ENCODE data around the gene OXA1L.

DNA sequence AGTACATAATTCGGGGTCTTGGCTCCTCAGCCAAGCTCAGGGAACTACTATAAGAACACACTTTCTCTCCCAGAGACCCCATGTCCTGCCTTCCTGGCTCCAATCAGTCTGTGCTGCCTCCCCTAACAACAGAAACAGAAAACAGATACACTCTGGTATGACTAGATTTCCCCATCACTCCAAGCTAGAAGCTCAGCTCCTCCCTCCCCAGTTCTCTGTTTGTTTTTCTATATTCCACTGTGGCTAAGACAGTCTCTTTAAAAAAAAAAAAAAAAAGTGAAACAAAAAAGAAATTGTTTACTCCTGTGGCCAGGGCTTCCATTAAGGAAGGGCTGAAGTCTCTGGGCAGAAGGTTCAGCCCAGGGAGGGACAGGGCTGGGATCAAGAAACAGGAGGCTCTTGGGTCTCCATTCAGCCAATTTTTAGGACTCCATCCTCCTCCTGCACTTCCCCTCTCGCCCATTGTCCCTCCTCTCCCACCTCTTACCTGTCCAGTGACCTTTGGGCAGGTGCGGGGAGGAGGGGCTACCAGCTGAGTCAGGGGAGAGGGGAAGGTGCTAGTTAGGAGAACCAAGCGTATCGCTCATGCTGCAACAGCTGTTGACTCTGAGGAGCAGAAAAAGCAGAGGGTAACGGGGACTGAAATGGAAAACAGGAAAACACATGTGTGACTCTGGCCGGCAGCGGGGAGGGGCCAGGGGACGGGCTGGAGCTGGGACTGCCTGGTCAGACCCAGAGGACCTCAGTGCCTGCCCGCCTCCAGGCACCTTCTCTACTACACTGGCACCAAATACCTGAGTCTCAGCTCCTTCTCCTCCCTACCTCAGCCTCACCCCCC is 52.9 kb downstream of the OXA1L start:
- TF ChIP-seq SP1 (IDR thresholded peaks at IDR 0.05) (no peak), ARNT (IDR thresholded peaks at IDR 0.05) (no peak), FOXK2 (IDR thresholded peaks at IDR 0.05) (no peak), ELF4 (IDR thresholded peaks at IDR 0.05) (no peak), NFRKB (IDR thresholded peaks at IDR 0.05) (no peak), HDGF (IDR thresholded peaks at IDR 0.05; ENCODE audit: borderline replicate concordance) (no peak), FOXM1 (IDR thresholded peaks at IDR 0.05; ENCODE audit: borderline replicate concordance) (no peak), TARDBP (IDR thresholded peaks at IDR 0.05) (no peak), ZNF384 (IDR thresholded peaks at IDR 0.05) (no peak), FOXA1 (IDR thresholded peaks at IDR 0.05) (no peak), BHLHE40 (IDR thresholded peaks at IDR 0.05; ENCODE audit: borderline replicate concordance) (no peak), SUZ12 (IDR thresholded peaks at IDR 0.05) (no peak), CTBP1 (IDR thresholded peaks at IDR 0.05; ENCODE audit: borderline replicate concordance) (no peak)
- TF ChIP-seq, protein P1, sequence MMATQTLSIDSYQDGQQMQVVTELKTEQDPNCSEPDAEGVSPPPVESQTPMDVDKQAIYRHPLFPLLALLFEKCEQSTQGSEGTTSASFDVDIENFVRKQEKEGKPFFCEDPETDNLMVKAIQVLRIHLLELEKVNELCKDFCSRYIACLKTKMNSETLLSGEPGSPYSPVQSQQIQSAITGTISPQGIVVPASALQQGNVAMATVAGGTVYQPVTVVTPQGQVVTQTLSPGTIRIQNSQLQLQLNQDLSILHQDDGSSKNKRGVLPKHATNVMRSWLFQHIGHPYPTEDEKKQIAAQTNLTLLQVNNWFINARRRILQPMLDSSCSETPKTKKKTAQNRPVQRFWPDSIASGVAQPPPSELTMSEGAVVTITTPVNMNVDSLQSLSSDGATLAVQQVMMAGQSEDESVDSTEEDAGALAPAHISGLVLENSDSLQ (IDR thresholded peaks at IDR 0.05): no peak

Measured in HEK293T (cell line).